Measurements from ENCODE around the gene SMTN. TPM values are rescaled to one million over a fixed set of nuclear protein-coding genes. Genes with fewer than 3 reads are reported as not detected.

Gene SMTN
- polyA plus RNA-seq, 1 donor = 37.1 TPM

- no peak for DNase-seq
These were observed 70.8 kb downstream of the SMTN start for GRCh38 chr22:31151872-31152271.

GRCh38 chr22:31153357-31153756, 72.2 kb downstream of the SMTN start:
- DNase-seq = no peak

Other genes with a start within 250 kb of the SMTN start
- 38.2 TPM for gene MORC2, start 112.5 kb upstream of the SMTN start, polyA plus RNA-seq (ENCODE audit: insufficient read length)
- 257 TPM for gene TUG1, start 112.1 kb upstream of the SMTN start, polyA plus RNA-seq (ENCODE audit: insufficient read length)
- gene SELENOM, start 26.2 kb downstream of the SMTN start, polyA plus RNA-seq (ENCODE audit: insufficient read length) = 3.5 TPM
- 4.9 TPM for gene INPP5J, start 41.6 kb downstream of the SMTN start, polyA plus RNA-seq (ENCODE audit: insufficient read length)
- gene PLA2G3, start 59.2 kb downstream of the SMTN start, polyA plus RNA-seq (ENCODE audit: insufficient read length) = 0.18 TPM
- 52.9 TPM for gene RNF185, start 78.9 kb downstream of the SMTN start, polyA plus RNA-seq (ENCODE audit: insufficient read length)
- gene LIMK2, start 131.0 kb downstream of the SMTN start, polyA plus RNA-seq (ENCODE audit: insufficient read length) = 50.4 TPM
- gene PIK3IP1, start 211.2 kb downstream of the SMTN start, polyA plus RNA-seq (ENCODE audit: insufficient read length) = 10.6 TPM

All from left kidney (tissue), 2 donors.